NCI-H748 (cell line): ENCODE measurements around the gene ACOT8.
"Not testable (repeated sequence)": the region's sequence is repeated elsewhere in the genome, so short reads cannot be mapped to it uniquely, and the experiment has no call there.

Source experiments
- DNase-seq: peaks from one replicate; lab custom pipeline; 2025; ENCODE audit not compliant: unreplicated experiment; lab: John Stamatoyannopoulos, UW

The ACOT8 gene

DNA sequence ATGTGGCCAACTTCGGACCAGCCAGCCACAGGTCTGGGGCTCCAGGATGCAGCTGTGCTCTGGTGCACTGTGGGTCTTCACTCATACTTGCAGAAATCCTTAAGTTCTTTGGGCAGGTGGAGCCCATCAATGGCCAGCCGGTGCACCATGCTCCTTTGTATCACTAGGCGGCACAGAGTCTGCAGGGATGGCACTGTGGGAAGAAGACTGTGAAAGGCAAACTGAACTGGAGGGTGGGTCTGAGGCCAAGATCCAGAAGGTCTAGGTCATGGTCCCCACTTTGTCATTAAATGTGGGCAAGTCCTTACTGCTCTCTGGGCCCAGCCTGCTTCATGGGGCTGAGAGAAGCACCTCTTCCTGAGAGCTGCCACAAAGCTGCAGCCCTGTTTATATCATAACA lies 31.5 kb upstream of the ACOT8 start:
- no peak for DNase-seq

DNA sequence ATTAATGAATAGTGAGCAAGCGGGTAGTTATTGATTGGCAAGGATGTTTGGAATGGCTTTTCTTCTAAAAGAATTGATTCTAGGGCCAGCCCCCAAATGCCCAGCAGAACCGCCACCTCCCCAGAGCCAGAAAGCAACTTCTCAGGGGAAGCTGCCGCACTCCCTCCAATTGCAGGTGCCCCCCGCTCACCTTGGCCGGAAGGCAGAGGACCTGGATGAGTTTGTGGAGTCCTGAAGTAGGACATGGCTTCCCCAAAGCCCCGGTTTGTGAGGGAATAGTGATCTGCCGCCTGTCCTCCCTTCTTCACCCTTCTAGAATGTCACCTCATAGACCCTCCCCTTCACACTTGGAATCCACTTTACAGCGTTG lies 30.1 kb upstream of the ACOT8 start, which contains the start of gene SPATA25:
TSS of gene SPATA25 (minus strand) at position 277 of the 370 bp plus-strand sequence. CDS start at position 245, 32 bp downstream.
- DNase-seq = no peak

DNA sequence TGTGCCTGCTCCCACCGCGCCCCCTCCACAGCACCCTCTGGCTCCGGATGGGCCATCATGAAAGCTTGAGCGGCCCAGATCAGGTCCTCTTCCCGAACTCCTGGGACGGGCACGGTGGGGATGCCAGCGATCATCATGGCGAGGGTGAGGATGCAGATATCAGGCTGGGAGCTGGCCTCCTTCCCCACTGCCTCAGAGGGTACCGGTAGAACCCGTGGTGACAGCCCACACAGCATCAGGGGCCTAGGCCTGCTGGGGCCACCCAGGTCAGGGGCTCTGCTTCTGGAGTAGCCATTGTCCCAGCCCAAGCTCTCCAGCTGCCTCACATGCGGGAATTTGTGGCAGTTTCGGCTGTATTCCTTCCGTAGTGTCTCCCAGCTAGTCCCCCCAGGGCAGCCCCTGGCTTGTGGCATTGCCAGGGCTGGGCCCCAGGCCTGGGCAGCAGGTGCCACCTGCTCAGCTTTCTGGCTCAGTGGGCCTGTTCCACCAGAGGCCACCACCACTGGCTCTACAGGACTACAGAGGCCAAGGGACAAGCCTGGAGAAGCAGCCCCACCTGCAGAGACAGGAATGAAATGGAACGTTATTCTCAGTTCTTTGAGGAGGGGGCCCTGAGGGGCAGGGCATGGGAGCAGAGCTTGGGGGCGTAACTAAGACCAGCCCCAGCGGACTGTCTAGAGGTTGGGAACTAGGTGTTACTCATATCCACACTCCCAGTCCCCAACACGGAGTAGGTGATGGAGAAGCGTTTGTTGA lies 29.6 kb upstream of the ACOT8 start:
- no peak for DNase-seq

DNA sequence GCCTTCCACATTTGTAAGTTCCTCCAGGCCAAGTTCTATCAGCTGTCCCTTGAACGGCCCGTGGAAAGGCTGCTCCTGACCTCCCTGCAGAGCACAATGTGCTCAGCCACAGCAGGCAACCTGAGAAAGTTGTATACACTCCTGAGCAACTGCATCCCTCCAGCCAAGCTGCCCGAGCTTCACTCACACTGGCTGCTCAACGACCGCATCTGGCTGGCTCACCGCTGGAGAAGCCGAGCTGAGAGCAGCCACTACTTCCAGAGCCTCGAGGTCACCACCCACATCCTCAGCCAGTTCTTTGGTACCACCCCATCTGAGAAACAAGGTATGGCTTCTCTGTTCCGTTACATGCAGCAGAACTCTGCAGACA lies 25.9 kb upstream of the ACOT8 start:
- DNase-seq = no peak

DNA sequence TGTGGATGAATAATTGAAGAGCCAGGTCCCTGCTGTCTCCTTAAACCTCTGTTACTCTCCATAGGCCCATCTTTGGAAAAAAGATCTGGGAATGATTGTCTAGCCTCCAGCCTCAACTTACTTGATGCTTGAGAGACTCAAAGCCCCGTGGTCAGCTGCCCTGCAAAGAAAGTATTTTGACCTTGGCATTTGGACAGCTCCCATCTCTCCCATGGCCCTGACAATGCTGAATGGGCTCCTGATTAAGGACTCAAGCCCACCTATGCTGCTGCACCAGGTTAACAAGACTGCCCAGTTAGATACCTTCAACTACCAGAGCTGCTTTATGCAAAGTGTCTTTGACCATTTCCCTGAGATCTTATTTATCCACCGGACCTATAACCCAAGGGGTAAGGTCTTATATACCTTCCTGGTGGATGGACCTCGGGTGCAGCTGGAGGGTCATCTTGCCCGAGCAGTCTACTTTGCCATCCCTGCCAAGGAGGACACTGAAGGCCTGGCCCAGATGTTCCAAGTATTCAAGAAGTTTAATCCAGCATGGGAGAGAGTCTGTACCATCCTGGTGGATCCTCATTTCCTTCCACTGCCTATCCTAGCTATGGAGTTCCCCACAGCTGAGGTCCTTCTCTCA lies 25.4 kb upstream of the ACOT8 start:
- no peak for DNase-seq

DNA sequence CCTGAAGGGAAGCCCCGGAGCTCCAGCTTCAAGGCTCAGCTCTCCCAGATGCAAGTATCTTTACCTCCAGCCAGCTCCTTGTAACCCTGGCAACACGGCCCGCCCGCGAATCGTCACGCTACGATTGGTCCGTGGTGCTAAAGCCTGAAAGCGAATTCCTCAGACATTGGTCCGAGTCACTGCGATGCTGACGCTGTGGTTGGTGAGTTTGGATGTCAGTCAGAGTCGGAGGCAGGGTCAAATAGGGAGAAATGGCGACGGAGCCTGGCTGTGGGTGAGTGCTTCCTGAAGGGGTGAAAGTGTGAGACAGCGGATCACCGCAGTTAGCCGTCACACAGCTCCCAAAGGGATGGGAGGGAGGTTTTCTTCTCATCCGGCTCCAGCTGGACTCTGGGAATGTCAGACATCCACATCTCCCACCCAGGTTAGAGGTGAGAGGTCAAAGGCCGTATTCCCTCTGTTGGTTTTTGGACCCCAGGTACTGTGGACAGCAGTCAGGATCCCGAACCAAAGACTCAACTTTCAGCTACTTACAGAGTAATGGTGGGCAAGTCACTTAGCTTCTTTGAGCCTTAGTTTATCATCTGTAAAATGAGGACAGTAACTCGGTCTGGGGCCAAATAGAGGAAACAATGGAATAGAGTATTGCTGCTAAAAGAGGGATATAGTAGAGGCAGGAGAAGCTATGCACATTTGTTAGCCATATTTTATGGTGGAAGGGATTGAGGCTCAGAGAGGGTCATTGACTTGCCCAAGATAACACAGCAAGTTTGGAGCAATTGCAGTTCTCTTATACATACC lies 24.0 kb upstream of the ACOT8 start, which contains the start of gene ZSWIM1:
TSS of gene ZSWIM1 (plus strand) at position 240 of the 801 bp plus-strand sequence. CDS start 1,366 bp downstream, outside the sequence.
- DNase-seq = peak; percentile 97

DNA sequence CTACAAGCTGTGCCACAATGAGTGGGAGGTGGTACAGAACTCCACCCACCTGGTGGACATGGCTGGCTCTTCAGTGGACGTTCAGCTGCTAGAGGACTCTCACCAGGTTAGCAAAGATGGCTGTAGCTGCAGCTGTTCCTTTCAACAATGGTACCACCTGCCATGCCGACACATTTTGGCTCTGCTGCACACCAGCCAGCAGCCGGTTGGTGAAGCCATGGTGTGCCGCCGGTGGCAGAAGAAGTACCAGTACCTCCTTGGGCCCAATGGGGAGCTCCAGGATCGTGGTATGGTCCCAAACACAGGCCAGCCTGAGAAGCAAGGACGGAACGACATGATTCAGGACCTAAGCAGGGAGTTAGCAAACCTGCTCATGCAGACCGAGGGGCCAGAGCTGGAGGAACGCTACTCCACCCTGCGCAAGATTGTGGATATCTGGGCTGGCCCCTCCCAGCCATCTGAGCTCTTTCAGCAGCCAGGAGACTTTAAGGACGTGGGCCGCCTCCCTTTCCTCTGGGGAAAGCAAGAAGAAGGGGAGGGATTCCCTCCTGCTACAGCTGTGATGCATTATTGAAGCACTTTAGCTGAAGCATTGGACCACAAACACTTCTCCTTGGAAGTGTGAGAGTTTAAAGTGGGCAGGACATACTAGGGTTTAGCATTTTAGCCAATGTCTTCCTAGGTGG lies 21.0 kb upstream of the ACOT8 start:
- DNase-seq = no peak

DNA sequence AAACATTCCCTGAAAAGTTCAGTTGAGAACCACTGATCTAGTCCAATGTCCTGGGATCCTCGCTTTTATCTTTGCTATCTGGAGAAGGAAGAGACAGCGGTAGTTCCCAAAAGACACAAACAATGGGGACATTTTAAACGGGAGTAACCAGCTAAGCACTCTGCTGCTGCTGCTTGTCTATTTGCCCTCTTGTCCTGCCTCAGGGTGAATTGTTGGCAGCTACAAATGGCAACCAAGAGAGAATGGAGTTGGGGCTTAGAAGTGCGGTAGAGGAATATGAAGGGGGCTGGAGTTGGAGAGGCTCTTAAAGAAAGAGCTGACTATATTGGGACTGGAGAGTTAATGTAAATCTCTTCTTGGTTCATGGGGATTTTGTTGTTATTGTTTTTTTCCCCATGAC lies 17.4 kb upstream of the ACOT8 start:
- DNase-seq = no peak

DNA sequence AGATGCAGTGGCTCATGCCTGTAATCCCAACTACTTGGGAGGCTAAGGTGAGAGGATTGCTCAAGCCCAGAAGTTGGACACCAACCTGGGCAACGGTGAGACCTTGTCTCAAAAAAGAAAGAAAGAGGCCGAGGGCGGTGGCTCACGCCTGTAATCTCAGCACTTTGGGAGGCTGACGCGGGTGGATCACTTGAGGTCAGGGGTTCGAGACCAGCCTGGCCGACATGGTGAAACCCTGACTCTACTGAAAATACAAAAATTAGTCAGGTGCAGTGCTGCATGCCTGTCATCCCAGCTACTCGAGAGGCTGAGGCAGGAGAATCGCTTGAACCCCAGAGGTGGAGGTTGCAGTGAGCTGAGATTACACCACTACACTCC lies 16.9 kb upstream of the ACOT8 start:
- not testable (repeated sequence) for DNase-seq

DNA sequence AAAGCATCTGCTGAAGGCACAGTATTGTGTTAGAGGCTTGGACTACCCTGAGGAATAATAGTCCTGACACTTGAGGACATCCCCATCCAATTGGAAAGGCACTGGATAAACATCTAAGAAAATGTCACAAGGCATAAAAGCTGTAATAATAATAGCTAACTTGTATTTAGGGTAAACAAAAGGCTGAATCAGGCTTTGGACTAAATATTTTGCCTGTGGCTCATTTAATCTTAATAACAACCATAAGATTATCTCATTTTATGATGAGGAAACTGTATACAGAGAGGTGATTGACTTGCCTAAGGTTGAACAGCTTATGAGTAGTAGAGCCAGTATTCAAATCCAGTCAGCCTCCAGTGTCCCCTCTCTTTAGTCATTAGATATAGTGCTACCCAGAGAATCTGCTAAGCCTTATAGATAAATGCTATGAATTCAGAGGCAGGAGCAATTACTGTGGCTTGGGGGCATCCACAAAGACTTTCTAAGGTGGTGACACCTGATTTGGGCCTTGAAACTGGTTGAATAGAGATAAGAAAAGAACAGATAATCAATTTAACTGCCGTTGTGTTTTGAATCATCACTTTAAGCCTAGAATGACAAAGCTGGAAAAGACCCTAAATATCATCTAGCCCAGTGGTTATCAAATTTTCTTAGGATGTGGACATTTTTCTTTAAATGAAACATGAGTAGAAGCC lies 16.4 kb upstream of the ACOT8 start:
- DNase-seq = no peak

DNA sequence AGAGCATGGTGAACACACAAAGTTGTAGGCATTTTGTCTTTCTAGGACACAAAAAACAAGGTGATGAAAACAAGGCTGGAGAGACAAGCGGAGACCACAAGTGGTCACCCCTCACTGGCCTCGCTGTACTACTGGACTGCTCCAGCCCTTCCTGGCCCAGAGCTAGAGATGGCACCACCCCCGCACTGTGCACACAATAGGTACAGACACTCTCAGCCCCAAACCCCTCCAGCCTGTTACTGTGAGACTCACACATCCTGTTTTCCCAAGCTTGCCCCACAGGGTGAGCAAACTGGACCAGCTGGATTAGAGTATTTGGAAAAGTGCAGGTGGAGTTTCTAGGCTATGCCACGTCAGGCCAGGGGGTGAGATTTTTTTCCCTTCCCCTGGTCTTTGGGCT lies 15.4 kb upstream of the ACOT8 start:
- DNase-seq = no peak

DNA sequence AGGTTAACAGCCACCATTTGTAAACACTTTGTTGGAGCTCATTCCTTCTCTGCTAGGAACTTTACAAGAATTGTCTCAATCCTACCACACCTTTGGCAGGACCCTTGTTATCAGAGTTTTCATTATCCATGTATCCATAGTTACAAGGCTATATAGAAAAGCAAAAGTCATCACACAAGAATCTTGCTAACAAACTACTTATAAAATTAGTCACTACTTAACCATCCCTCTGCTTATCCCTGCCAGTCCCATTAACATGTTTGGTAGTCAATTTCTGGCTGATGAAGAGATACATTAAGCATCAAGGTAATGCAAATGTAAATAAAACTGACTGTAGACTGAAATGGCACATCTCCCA lies 10.6 kb upstream of the ACOT8 start:
- no peak for DNase-seq

DNA sequence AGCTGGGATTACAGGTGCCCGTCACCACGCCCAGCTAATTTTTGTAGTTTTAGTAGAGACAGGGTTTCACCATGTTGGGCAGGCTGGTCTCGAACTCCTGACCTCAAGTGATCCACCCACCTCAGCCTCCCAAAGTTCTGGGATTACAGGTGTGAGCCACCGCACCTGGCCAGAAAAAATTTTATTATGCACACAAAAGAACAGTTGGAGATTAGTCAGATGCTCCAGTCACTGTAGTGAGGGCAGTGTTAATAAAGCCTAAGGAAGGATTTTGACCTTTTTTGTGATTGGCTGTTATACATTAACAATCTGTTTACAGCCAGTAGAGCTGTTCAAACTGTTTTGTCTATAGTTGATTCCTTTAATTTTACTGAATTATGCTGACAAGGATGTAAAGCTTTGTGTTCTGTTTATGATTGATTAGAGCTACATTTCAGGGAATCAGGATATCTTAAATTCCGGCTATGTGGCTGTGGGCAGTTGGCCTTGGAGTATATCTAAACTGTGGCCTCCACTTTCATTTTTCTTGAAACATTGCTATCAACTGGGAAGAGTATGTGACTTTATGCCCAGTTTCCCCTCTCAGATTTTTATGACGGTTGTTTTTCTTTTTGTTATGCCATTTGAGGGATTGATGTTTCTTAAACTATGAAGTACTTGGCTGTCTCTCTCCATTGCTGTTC lies 10.1 kb upstream of the ACOT8 start:
- DNase-seq = no peak

DNA sequence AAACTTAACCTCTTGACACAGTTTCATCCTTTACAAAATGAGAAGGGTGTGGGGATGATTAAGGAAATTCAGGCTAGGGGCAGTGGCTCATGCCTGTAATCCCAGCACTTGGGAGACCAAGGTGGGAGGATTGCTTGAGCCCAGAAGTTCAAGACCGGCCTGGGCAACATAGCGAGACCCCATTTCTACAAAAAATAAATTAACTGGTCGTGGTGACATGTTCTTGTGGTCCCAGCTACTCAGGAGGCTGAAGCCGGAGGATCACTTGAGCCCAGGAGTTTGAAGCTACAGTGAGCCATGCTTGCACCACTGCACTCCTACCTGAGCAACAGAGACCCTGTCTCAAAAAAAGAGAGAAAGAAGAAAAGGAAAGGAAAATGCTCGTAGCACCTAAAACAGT lies 9.3 kb upstream of the ACOT8 start:
- no peak for DNase-seq

DNA sequence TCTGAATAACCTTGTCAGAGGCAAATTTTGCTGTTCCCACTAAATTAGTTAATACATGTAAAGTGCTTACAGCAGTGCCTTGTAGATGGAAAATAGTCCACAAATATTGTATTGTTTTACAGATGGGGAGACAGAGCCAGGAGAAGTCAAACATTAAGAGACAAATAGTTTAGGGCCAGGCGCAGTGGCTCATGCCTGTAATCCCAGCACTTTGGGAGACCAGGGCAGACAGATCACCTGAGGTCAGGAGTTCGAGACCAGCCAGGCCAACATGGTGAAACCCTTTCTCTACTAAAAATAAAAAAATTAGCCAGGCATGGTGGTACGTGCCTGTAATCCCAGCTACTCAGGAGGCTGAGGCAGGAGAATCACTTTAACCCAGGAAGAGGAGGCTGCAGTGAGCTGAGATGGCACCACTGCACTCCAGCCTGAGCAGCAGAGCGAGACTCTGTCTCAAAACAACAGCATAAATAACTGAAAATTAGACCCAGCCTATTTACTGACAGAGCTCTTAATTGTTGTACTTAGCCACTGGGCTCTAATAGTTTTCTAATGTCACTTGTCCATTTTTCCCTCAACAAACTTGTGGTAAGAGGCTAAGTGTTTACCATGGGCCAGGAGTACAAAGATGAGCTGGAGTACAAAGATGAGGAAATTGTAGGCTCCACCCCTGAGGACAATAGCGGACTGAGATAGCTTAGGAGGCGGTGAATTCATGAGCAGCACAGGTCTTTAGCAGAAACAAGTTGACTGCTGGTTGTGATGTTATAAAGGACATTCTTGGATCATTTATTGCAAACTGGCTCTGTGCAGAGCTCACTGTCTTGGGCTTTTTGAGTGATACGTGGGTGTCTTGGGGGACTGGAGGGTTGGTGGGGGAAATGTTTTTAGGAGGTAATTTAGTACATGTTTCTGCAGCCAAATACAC lies 6.6 kb upstream of the ACOT8 start:
- DNase-seq = peak; percentile 21

DNA sequence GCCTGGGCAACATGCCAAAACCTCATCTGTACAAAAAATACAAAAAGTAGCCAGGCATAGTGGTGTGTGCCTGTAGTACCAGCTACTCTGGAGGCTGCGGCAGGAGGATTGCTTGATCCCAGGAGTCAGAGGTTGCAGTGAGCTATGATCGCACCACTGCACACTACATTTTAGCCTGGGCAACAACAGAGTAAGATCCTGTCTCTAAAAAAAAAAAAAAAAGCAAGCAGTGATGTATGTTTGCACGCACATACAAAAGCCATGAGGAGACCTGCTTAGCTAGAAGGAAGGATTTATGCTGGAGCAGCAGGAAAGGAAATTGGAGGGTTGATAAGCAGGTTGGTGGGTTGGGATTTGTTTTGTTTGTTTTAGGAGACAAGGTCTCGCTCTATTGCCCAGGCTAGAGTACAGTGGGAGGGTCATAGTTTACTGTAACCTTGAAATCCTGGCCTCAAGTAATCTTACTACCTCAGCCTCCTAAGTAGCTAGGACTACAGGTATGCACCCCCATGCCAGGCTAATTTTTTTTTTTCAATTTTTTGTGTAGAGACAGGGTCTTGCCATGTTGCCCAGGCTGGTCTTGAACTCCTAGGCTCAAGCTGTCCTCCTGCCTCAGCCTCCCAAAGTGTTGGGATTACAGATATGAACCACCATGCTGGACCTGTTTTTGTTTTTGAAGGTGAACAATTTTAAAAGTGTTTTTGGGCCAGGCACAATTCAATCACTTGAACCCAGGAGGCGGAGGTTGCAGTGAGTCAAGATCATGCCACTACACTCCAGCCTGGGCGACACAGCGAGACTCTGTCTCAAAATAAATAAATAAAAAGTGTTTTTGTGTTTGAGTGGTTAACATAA lies 4.3 kb upstream of the ACOT8 start:
- peak; percentile 26 for DNase-seq

DNA sequence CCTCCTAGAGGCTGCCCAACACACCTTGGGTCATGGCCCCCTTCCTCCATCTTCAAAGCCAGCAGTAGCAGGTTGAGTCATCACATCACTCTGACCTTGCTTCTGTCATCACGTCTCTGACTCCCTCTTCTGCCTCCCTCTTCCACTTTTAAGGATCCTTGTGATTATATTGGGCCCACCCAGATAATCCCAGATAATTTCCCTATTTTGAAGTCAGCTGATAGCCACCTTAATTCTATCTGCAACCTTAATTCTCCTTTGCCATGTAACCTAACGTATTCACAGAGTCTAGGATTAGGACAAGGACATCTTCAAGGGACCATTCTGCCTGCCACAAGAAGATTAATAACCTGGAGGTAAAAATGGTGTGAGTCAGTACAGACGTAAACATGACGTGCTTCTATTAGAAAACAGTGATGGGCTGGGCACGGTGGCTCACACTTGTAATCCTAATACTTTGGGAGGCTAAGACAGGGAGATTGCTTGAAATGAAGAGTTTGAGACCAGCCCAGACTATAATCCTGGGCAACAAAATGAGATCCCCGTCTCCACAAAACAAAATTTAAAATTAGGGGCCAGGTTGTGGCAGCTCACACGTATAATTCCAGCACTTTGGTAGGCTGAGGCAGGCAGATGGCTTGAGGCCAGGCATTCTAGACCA lies 3.5 kb upstream of the ACOT8 start:
- no peak for DNase-seq

DNA sequence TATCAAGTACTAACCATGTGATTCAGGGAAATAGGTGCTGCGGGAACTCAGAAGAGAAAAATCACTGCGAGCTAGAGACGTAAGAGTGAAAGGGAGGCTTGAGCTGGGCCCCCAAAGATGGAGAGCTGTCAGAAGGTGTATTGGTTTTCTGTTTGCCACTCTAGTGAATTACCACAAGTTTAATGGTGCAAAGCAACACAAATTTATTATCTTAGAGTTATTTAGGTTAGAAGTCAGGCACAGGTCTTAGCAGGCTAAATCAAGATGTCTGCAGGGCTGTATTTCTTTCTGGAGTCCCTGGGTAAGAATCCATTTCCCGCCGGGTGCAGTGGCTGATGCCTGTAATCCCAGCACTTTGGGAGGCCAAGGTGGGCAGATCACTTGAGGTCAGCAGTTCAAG lies 2.7 kb upstream of the ACOT8 start:
- DNase-seq = no peak
